ENCODE results near the gene CRACR2B. TPM values are rescaled to one million over a fixed set of nuclear protein-coding genes. Genes with fewer than 3 reads are reported as not detected.

CRACR2B gene
- total RNA-seq, 4 donors from 2014 or later, result 0.77 to 15.5 (median 2.5) TPM

- Histone ChIP-seq H3K27ac (no peak overlapping the region), H3K36me3 (no peaks in the 10 kb centered on the region), H3K4me3 (no peak overlapping the region), H3K4me1 (no peaks in the 10 kb centered on the region), H3K9me3 (no peaks in the 10 kb centered on the region), H3K27me3 (peaks cover 0 to 4% of the 10 kb centered on the region in 2 donors)
- intact Hi-C loops (cut with DNase I; ENCODE audit: low total_unique reads), result no loop called here
- no peak for DNase-seq
- TF ChIP-seq CTCF (IDR thresholded peaks at IDR 0.05), result no peak
These were observed 38.5 kb upstream of the CRACR2B start for GRCh38 chr11:788953-789940.

- DNase-seq, result peak in 1 of 2 donors; percentile 56
- Histone ChIP-seq H3K36me3 (no peaks in the 10 kb centered on the region), H3K9me3 (no peaks in the 10 kb centered on the region), H3K27me3 (peaks cover 0 to 4% of the 10 kb centered on the region in 2 donors), H3K27ac (no peak within 1 kb of the TSS), H3K4me3 (no peak within 1 kb of the TSS), H3K4me1 (peaks cover 0 to 2% of the 10 kb centered on the region in 2 donors)
- TF ChIP-seq CTCF (IDR thresholded peaks at IDR 0.05) (no peak), POLR2A (IDR thresholded peaks at IDR 0.05) (no peak)
- intact Hi-C loops (cut with DNase I; ENCODE audit: low total_unique reads), result no loop called here
These were observed 37.8 kb upstream of the CRACR2B start, which contains the start of gene CEND1 for GRCh38 chr11:789943-790342. CEND1 (minus strand) TSS chr11:790090; CDS start chr11:788576, 1,514 bp downstream.

GRCh38 chr11:790721-791564 is 36.8 kb upstream of the CRACR2B start:
- TF ChIP-seq CTCF (IDR thresholded peaks at IDR 0.05) (no peak), POLR2A (IDR thresholded peaks at IDR 0.05) (no peak)
- Histone ChIP-seq H3K27ac (no peak overlapping the region), H3K27me3 (peaks cover 0 to 4% of the 10 kb centered on the region in 2 donors), H3K36me3 (no peaks in the 10 kb centered on the region), H3K4me3 (no peak overlapping the region), H3K4me1 (peaks cover 0 to 11% of the 10 kb centered on the region in 2 donors), H3K9me3 (no peaks in the 10 kb centered on the region)
- intact Hi-C loops (cut with DNase I; ENCODE audit: low total_unique reads), result no loop called here
- DNase-seq, result no peak

- Histone ChIP-seq H3K4me3 (no peak overlapping the region), H3K27ac (no peak overlapping the region), H3K27me3 (peaks cover 0 to 4% of the 10 kb centered on the region in 2 donors), H3K36me3 (no peaks in the 10 kb centered on the region), H3K4me1 (peaks cover 6 to 18% of the 10 kb centered on the region in 2 donors), H3K9me3 (no peaks in the 10 kb centered on the region)
- no peak for TF ChIP-seq CTCF (IDR thresholded peaks at IDR 0.05)
- TF ChIP-seq POLR2A (IDR thresholded peaks at IDR 0.05), result no peak
- no peak for DNase-seq
- intact Hi-C loops (cut with DNase I; ENCODE audit: low total_unique reads), result no loop called here
These were observed 35.8 kb upstream of the CRACR2B start for GRCh38 chr11:791658-792534.

Data from uterus (tissue), 4 donors.